Lower leg skin (tissue), 3 donors: ENCODE measurements around the gene NUDT12.

ENCODE experiments used
- POLR2A ChIP-seq, 2 donors: fragments of 450-650 bp; IDR thresholded peaks; one replicate each; pipeline ENCODE4 v1.6.1; 2016 to 2017; ENCODE audit warnings: antibody characterized with exemption in 2 of 2, mild to moderate bottlenecking in 1 of 2, moderate library complexity in 1 of 2
- TF ChIP-seq, protein P1 (sequence below), 3 donors: fragments of 450-650 bp; IDR thresholded peaks; one replicate each; pipeline ENCODE4 v1.5.1; 2016; ENCODE audit warnings: antibody characterized with exemption in 3 of 3, mild to moderate bottlenecking in 3 of 3, moderate library complexity in 2 of 3

DNA sequence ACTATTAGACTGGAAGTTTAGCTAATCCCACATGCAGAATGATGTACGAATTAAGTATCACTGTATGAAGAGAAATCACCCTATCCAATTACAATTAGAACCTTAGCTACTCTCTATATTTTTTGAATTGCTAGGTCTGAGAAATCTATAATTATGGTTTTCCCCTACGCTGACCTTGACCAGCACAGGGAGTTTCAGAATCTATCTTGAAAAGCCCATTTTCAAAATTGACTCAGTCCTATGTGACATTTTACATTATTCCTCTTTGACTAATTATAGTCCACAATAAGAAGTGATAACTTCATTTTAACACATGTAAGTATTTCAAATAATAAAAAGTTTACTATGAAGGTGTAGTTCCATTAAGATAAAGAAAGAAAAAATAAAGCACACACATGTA, 21.5 kb downstream of the NUDT12 start:
- TF ChIP-seq, protein P1, sequence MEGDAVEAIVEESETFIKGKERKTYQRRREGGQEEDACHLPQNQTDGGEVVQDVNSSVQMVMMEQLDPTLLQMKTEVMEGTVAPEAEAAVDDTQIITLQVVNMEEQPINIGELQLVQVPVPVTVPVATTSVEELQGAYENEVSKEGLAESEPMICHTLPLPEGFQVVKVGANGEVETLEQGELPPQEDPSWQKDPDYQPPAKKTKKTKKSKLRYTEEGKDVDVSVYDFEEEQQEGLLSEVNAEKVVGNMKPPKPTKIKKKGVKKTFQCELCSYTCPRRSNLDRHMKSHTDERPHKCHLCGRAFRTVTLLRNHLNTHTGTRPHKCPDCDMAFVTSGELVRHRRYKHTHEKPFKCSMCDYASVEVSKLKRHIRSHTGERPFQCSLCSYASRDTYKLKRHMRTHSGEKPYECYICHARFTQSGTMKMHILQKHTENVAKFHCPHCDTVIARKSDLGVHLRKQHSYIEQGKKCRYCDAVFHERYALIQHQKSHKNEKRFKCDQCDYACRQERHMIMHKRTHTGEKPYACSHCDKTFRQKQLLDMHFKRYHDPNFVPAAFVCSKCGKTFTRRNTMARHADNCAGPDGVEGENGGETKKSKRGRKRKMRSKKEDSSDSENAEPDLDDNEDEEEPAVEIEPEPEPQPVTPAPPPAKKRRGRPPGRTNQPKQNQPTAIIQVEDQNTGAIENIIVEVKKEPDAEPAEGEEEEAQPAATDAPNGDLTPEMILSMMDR (IDR thresholded peaks at IDR 0.05), result no peak
- no peak for TF ChIP-seq POLR2A (IDR thresholded peaks at IDR 0.05)
